ENCODE measurements around the gene BRICD5.
"Not testable (repeated sequence)": the region's sequence is repeated elsewhere in the genome, so short reads cannot be mapped to it uniquely, and the experiment has no call there.

- TF ChIP-seq, protein P1, sequence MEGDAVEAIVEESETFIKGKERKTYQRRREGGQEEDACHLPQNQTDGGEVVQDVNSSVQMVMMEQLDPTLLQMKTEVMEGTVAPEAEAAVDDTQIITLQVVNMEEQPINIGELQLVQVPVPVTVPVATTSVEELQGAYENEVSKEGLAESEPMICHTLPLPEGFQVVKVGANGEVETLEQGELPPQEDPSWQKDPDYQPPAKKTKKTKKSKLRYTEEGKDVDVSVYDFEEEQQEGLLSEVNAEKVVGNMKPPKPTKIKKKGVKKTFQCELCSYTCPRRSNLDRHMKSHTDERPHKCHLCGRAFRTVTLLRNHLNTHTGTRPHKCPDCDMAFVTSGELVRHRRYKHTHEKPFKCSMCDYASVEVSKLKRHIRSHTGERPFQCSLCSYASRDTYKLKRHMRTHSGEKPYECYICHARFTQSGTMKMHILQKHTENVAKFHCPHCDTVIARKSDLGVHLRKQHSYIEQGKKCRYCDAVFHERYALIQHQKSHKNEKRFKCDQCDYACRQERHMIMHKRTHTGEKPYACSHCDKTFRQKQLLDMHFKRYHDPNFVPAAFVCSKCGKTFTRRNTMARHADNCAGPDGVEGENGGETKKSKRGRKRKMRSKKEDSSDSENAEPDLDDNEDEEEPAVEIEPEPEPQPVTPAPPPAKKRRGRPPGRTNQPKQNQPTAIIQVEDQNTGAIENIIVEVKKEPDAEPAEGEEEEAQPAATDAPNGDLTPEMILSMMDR (IDR thresholded peaks at IDR 0.05) = not testable (repeated sequence)
- TF ChIP-seq POLR2A (IDR thresholded peaks at IDR 0.05) = not testable (repeated sequence)
These were observed 47.9 kb upstream of the BRICD5 start for GRCh38 chr16:2258530-2258929.
